Neural progenitor cell (in vitro differentiated cells): ENCODE results near the gene UBAP1.

ENCODE experiments used
- CTCF ChIP-seq: fragments of 200-600 bp; sonication (generic); IDR thresholded peaks from 2 replicates; pipeline ENCODE4 v1.5.1; 2017; ENCODE audit warnings: antibody characterized with exemption, mild to moderate bottlenecking
- EZH2 ChIP-seq: fragments of 200-600 bp; sonication (generic); IDR thresholded peaks from 2 replicates; pipeline ENCODE4 v1.6.1; 2017; ENCODE audit warnings: antibody characterized with exemption, mild to moderate bottlenecking, moderate library complexity
- EZH2phosphoT487 ChIP-seq: fragments of 200-600 bp; sonication (generic); IDR thresholded peaks from 2 replicates; pipeline ENCODE4 v1.6.1; 2017; ENCODE audit warnings: antibody characterized with exemption

- no peak for TF ChIP-seq CTCF
- no peak for TF ChIP-seq EZH2
- no peak for TF ChIP-seq EZH2phosphoT487
Measured at GRCh38 chr9:34250721-34251120, 71.9 kb downstream of the UBAP1 start.
